ENCODE results near the gene STKLD1. TPM values are rescaled to one million over a fixed set of nuclear protein-coding genes. Genes with fewer than 3 reads are reported as not detected.

STKLD1 gene
- total and polyA plus RNA-seq, 9 of the 15 experiments (the other 6 are each of a cell fraction or from before 2014, with no cell fraction given) = 0.10 to 0.65 (median 0.33) TPM; not detected in 2

DNA sequence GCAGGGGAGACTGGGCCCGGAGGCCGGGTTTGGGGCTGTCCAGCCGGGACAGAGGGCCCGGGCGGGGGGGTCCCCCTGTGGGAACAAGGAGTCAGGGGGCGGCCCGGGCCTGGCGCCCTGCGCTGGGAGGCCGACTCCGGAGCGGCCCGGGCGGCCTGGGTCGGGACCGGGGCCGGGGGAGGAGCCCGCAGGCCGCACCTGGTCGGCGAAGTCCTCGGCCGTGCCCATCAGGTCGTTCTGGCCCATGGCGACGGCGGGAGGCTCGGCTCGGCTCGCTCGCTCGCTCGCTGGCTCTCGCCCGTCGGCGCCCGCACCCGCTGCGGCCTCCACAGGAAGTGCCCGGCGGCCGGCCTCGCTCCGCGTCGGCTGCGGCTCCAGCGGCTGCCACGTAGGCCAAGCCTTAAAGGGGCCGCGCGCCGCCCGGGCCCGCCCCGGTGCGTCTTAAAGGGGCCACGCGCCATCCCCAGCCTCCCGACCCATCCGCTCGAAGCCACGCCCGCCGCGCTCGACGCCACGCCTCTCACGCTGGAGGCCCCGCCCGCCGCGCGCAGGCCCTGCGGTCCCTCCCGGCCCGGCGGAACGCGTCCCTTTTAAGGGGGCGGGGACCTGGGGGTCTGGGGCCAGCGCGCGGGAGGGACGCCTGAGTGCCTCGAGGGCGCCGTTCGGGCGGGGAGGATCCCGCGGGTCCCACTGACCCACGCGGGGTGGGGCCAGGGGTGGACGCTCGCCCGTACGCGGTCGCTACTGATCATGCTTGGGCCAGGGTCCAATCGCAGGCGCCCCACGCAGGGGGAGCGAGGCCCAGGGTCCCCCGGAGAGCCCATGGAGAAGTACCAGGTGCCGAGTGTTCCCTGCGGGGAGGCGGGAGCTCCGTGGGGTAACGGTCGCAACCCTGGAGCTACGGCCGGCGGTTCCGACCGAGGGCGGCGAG is at the start of gene STKLD1, which contains the start of gene SURF4 (continued):
- TF ChIP-seq, protein P1, sequence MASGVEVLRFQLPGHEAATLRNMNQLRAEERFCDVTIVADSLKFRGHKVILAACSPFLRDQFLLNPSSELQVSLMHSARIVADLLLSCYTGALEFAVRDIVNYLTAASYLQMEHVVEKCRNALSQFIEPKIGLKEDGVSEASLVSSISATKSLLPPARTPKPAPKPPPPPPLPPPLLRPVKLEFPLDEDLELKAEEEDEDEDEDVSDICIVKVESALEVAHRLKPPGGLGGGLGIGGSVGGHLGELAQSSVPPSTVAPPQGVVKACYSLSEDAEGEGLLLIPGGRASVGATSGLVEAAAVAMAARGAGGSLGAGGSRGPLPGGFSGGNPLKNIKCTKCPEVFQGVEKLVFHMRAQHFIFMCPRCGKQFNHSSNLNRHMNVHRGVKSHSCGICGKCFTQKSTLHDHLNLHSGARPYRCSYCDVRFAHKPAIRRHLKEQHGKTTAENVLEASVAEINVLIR (CRISPR knock-in tag; IDR thresholded peaks at IDR 0.05) = peak; percentile 51; the same call in 1 of the 2 replicates
- TF ChIP-seq SMAD3 (CRISPR knock-in tag; conservative IDR thresholded peaks at IDR 0.05) (no peak), NFATC3 (IDR thresholded peaks at IDR 0.05) (no peak), CAMTA2 (CRISPR knock-in tag; conservative IDR thresholded peaks at IDR 0.05) (no peak), NR2F6 (CRISPR knock-in tag; IDR thresholded peaks at IDR 0.05) (no peak), MCM3 (IDR thresholded peaks at IDR 0.05) (no peak), GABPA (tag; conservative IDR thresholded peaks at IDR 0.05; ENCODE audit: low read depth) (peak; percentile 86), ZNF584 (CRISPR knock-in tag; IDR thresholded peaks at IDR 0.05; ENCODE audit: low read depth) (no peak), SUPT5H (IDR thresholded peaks at IDR 0.05) (no peak), THRB (CRISPR knock-in tag; conservative IDR thresholded peaks at IDR 0.05) (no peak), SAP30 (IDR thresholded peaks at IDR 0.05; ENCODE audit: borderline replicate concordance, insufficient read depth, low read depth, low read length, poor library complexity, severe bottlenecking) (no peak), CBFA2T2 (conservative IDR thresholded peaks at IDR 0.05) (no peak), TEAD4 (IDR thresholded peaks at IDR 0.05; ENCODE audit: low read length) (no peak), TEAD4 (CRISPR knock-in tag; IDR thresholded peaks at IDR 0.05; ENCODE audit: borderline replicate concordance) (peak; percentile 89), SP2 (IDR thresholded peaks at IDR 0.05; ENCODE audit: extremely low read depth, low read depth, low read length, poor library complexity, severe bottlenecking) (no peak), ZNF707 (CRISPR knock-in tag; conservative IDR thresholded peaks at IDR 0.05) (no peak), NUFIP1 (IDR thresholded peaks at IDR 0.05; ENCODE audit: partially characterized antibody) (no peak), ZBTB17 (CRISPR knock-in tag; IDR thresholded peaks at IDR 0.05) (peak; percentile 88), TRIM28 (IDR thresholded peaks at IDR 0.05) (no peak), ZKSCAN3 (CRISPR knock-in tag; IDR thresholded peaks at IDR 0.05) (no peak), TARDBP (IDR thresholded peaks at IDR 0.05) (no peak), DACH1 (IDR thresholded peaks at IDR 0.05; ENCODE audit: partially characterized antibody) (no peak)
- TF ChIP-seq, protein P2, sequence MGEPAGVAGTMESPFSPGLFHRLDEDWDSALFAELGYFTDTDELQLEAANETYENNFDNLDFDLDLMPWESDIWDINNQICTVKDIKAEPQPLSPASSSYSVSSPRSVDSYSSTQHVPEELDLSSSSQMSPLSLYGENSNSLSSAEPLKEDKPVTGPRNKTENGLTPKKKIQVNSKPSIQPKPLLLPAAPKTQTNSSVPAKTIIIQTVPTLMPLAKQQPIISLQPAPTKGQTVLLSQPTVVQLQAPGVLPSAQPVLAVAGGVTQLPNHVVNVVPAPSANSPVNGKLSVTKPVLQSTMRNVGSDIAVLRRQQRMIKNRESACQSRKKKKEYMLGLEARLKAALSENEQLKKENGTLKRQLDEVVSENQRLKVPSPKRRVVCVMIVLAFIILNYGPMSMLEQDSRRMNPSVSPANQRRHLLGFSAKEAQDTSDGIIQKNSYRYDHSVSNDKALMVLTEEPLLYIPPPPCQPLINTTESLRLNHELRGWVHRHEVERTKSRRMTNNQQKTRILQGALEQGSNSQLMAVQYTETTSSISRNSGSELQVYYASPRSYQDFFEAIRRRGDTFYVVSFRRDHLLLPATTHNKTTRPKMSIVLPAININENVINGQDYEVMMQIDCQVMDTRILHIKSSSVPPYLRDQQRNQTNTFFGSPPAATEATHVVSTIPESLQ (CRISPR knock-in tag; IDR thresholded peaks at IDR 0.05) = 0 out of 2 replicates have a peak, but pooled peaks have one; percentile 22
- TF ChIP-seq, protein P3, sequence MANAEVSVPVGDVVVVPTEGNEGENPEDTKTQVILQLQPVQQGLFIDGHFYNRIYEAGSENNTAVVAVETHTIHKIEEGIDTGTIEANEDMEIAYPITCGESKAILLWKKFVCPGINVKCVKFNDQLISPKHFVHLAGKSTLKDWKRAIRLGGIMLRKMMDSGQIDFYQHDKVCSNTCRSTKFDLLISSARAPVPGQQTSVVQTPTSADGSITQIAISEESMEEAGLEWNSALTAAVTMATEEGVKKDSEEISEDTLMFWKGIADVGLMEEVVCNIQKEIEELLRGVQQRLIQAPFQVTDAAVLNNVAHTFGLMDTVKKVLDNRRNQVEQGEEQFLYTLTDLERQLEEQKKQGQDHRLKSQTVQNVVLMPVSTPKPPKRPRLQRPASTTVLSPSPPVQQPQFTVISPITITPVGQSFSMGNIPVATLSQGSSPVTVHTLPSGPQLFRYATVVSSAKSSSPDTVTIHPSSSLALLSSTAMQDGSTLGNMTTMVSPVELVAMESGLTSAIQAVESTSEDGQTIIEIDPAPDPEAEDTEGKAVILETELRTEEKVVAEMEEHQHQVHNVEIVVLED (CRISPR knock-in tag; IDR thresholded peaks at IDR 0.05) = peak; percentile 92

All from K562 (cell line).